Transverse colon (tissue), 3 donors: Measurements from ENCODE around the gene CELSR3.

Source experiments
- POLR2A ChIP-seq: fragments of 450-650 bp; IDR thresholded peaks from one replicate; pipeline ENCODE4 v1.6.1; 2016; ENCODE audit warnings: antibody characterized with exemption, mild to moderate bottlenecking, moderate library complexity
- POLR2AphosphoS5 ChIP-seq, 3 donors: sonication (generic); formaldehyde crosslinking; IDR thresholded peaks; one replicate each; pipeline ENCODE4 v1.6.1; 2016; ENCODE audit warnings: antibody characterized with exemption in 3 of 3

DNA sequence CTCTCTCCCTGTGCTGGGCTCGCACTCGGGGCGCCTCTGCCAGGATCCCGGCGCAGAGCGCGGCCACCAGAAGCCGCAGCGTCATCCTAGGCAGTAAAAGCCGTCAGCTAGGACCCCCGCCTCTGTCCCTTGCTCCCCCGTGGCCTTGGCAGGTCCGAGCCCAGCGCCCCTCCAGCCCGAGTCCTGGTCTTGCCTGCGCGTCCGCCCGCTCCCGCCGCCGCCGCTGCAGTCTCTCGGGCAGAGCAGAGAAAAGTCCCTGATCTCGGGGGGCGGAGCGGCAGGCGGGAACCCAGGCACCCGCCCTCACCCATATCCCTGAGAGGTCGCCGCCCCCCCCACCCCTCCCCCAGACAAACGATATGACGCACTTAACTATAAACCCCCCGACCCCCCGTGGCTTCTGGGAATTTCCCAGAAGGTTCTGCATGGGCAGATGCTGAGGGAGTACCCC is 67.6 kb downstream of the CELSR3 start, which contains the start of gene COL7A1:
- TF ChIP-seq POLR2A = no peak
- TF ChIP-seq POLR2AphosphoS5 (IDR thresholded peaks at IDR 0.05) = no peak
